Gastrocnemius medialis (tissue), 4 donors: ENCODE measurements around the gene PSMB3. TPM values are rescaled to one million over a fixed set of nuclear protein-coding genes. Genes with fewer than 3 reads are reported as not detected.

Experiments
- ATAC-seq, 2 donors: fragments of 150-250 bp; one replicate each; pipeline ENCODE4 v1.9.1; 2016
- DNase-seq, 2 donors: peaks; one replicate each; pipeline ENCODE4 v3.0.0-alpha.2; 2019
- H3K27ac ChIP-seq, 4 donors: fragments of 200-600 bp; sonication (generic); 1 replicate in 1 of 4; 2 replicates in 3 of 4; pipeline ENCODE4 v1.5.1; 2016 to 2018; ENCODE audit warnings: mild to moderate bottlenecking in 2 of 4, moderate library complexity in 1 of 4
- H3K27me3 ChIP-seq, 3 donors: fragments of 200-600 bp; sonication (generic) in 2 of 3; 1 replicate in 1 of 3; 2 replicates in 2 of 3; pipeline versions ENCODE4 v1.5.1 to v1.6.0; 2016 to 2019; ENCODE audit warnings: mild to moderate bottlenecking in 1 of 3, moderate library complexity in 1 of 3
- H3K36me3 ChIP-seq, 2 donors: fragments of 200-600 bp; sonication (generic) in 1 of 2; one replicate each; pipeline ENCODE4 v1.5.1; 2017 to 2018
- H3K4me1 ChIP-seq, 2 donors: fragments of 200-600 bp; sonication (generic) in 1 of 2; one replicate each; pipeline ENCODE4 v1.5.1; 2016 to 2017; ENCODE audit warnings: mild to moderate bottlenecking in 2 of 2
- H3K4me3 ChIP-seq, 4 donors: fragments of 200-600 bp; sonication (generic) in 3 of 4; 1 replicate in 1 of 4; 2 replicates in 3 of 4; pipeline ENCODE4 v1.5.1; 2016 to 2019; ENCODE audit warnings: mild to moderate bottlenecking in 2 of 4
- H3K9me3 ChIP-seq, 3 donors: fragments of 200-600 bp; sonication (generic) in 2 of 3; 1 replicate in 1 of 3; 2 replicates in 2 of 3; pipeline ENCODE4 v1.5.1; 2016 to 2019
- POLR2A ChIP-seq, 2 donors: fragments of 450-650 bp; IDR thresholded peaks; one replicate each; pipeline ENCODE4 v1.6.1; 2017; ENCODE audit warnings: antibody characterized with exemption in 2 of 2, mild to moderate bottlenecking in 2 of 2, moderate library complexity in 2 of 2
- in situ Hi-C, 4 donors: fragments of 200-750 bp; cut with MboI; loops; one replicate each; pipeline versions ENCODE4 v1.15.0 to v1.8.0; 2017; ENCODE audit warnings: low sequenced_read_pairs in 4 of 4
- intact Hi-C: fragments of 100-400 bp; cut with DNase I; formaldehyde crosslinking; loops from one replicate; pipeline ENCODE4 v1.15.1; 2023; ENCODE audit warnings: low total_unique reads
- total RNA-seq, 4 donors: library from RNA; depleted of rRNA; stranded (reverse); fragments of >200 nt; gene quantifications; one replicate each; pipeline versions ENCODE4 v1.1.0 to v1.2.3, GENCODE V29; 2016
- TF ChIP-seq, protein P1 (sequence below), 5 experiments: fragments of 450-650 bp in 3 of 5; fragments of 200-600 bp in 2 of 5; sonication (generic) in 2 of 5; IDR thresholded peaks in 4 of 5; conservative IDR thresholded peaks in 1 of 5; 1 replicate in 4 of 5; 2 replicates in 1 of 5; pipeline ENCODE4 v1.5.1; 2016 to 2019; ENCODE audit warnings: antibody characterized with exemption in 5 of 5, mild to moderate bottlenecking in 3 of 5, moderate library complexity in 3 of 5

PSMB3 gene
- total RNA-seq, 4 donors from 2014 or later = 211 to 334 (median 280) TPM

DNA sequence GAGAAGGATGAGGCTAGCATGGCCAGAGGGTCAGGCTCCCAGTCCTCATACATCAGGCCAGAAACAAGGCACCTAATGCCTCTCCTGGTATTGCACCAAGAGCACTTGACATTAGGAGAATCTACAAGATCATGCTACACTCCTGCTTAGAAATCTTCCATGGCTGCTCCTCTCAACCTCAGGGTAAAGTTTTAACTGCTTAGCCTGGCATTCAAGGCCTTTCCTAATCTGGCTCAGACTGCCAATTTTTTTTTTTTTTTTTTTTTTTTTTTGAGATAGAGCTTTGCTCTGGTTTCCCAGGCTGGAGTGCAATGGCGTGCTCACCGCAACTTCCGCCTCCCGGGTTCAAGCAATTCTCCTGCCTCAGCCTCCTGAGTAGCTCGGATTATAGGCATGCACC, 38.6 kb downstream of the PSMB3 start:
- ATAC-seq (no peak), DNase-seq (no peak)
- Histone ChIP-seq H3K27me3 (no peaks in the 10 kb centered on the region), H3K4me1 (peaks cover 5% of the 10 kb centered on the region in 2 donors), H3K36me3 (peaks cover 0 to 10% of the 10 kb centered on the region in 2 donors), H3K27ac (no peak overlapping the region), H3K9me3 (no peaks in the 10 kb centered on the region), H3K4me3 (no peak overlapping the region)
- in situ Hi-C loops (no loop called here), intact Hi-C loops (no loop called here)
- no peak for TF ChIP-seq POLR2A (IDR thresholded peaks at IDR 0.05)
- TF ChIP-seq, protein P1, sequence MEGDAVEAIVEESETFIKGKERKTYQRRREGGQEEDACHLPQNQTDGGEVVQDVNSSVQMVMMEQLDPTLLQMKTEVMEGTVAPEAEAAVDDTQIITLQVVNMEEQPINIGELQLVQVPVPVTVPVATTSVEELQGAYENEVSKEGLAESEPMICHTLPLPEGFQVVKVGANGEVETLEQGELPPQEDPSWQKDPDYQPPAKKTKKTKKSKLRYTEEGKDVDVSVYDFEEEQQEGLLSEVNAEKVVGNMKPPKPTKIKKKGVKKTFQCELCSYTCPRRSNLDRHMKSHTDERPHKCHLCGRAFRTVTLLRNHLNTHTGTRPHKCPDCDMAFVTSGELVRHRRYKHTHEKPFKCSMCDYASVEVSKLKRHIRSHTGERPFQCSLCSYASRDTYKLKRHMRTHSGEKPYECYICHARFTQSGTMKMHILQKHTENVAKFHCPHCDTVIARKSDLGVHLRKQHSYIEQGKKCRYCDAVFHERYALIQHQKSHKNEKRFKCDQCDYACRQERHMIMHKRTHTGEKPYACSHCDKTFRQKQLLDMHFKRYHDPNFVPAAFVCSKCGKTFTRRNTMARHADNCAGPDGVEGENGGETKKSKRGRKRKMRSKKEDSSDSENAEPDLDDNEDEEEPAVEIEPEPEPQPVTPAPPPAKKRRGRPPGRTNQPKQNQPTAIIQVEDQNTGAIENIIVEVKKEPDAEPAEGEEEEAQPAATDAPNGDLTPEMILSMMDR (IDR thresholded peaks at IDR 0.05 in 4 of 5, conservative IDR thresholded peaks at IDR 0.05 in 1 of 5) = no peak

DNA sequence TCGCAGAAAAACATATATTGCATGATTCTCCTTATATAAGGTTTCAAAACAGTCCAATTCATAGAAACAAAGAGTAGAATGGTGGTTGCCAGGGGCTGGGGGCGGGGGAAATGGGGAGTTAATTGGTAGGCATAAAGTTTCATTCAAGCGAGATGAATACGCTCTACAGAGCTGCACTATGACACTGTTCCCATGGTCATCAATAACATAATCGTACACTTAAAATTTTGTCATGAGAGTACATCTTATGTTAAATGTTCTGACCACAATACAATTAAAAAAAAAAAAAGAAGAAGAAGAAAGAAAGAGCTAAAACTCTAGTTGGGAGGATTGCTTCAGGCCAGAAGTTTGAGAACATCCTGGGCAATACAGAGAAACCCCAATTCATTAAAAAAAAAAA, 41.7 kb downstream of the PSMB3 start:
- Histone ChIP-seq H3K9me3 (no peaks in the 10 kb centered on the region), H3K27ac (no peak overlapping the region), H3K4me1 (peaks cover 29 to 31% of the 10 kb centered on the region in 2 donors), H3K36me3 (no peaks in the 10 kb centered on the region), H3K4me3 (no peak overlapping the region), H3K27me3 (no peaks in the 10 kb centered on the region)
- DNase-seq (no peak), ATAC-seq (no peak)
- in situ Hi-C loops (no loop called here), intact Hi-C loops (no loop called here)
- TF ChIP-seq POLR2A (IDR thresholded peaks at IDR 0.05) = no peak
- TF ChIP-seq, protein P1 (IDR thresholded peaks at IDR 0.05 in 4 of 5, conservative IDR thresholded peaks at IDR 0.05 in 1 of 5) = no peak

DNA sequence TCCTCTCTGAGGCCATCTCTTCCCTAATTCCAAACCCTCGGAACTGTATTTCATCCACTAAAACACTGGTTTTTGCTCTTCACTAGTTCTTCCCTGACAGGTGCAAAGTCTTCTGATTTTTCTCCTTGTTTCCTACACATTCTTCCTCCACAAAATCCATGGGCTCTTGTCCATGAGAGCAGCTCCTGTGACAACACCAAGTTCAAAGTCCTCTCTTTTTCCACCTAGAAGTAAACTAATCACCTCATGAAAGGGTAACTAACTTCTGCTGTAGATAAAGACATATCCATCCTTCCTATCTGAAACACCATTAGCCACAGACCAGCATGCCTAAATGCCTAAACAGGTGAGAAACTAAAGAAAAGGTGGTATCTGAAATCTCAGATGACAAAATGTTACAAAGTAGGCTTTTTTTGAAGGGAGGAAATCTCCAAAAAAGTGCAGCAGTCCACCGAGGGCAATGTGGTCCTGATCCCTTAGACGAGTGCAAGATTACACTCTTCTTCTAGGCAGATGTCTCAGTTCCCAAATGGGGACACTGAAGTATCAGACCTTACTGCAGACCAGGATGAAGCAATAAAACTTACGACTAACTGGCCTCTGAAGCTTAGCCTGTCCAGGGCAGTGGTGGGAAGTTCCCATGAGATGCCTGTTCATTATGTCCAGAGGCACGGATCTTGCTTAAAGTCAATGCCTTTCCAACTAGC, 44.1 kb downstream of the PSMB3 start:
- H3K4me1 ChIP-seq = peaks cover 34 to 37% of the 10 kb centered on the region in 2 donors
- DNase-seq = no peak
- intact Hi-C loops (loop anchor here (5.0 kb wide), 1 partner anchor 89 kb away; the partner anchor contains the start of gene MLLT6), in situ Hi-C loops (no loop called here)
- TF ChIP-seq, protein P1 (IDR thresholded peaks at IDR 0.05 in 4 of 5, conservative IDR thresholded peaks at IDR 0.05 in 1 of 5) = no peak
- no peak for TF ChIP-seq POLR2A (IDR thresholded peaks at IDR 0.05)
- H3K27ac ChIP-seq = peak overlapping the region; percentile 94 to 100 (median 100)
- peaks cover 0 to 7% of the 10 kb centered on the region in 2 donors for H3K36me3 ChIP-seq
- peak overlapping the region in 1 of 4 donors; percentile 27 for H3K4me3 ChIP-seq
- no peaks in the 10 kb centered on the region for H3K9me3 ChIP-seq
- no peak for ATAC-seq
- H3K27me3 ChIP-seq = no peaks in the 10 kb centered on the region

DNA sequence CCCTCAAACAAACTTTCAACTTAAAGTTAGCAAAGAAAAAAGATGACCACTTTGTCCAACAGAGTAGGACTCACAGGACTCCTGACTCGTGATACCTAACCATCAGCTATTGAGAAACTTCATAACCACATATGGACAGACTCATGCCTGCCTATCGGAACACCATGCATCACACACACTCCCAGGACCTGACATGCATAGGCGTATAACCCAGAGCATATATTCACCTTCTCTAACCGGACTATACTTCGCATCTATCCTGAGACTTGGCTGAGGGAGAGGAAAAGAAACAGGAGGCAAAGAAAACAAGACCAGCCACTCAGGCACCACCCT, 44.6 kb downstream of the PSMB3 start:
- Histone ChIP-seq H3K4me3 (peak overlapping the region in 2 of 4 donors; percentile 27 to 85), H3K4me1 (peaks cover 34 to 37% of the 10 kb centered on the region in 2 donors), H3K27ac (peak overlapping the region; percentile 94 to 100 (median 100)), H3K36me3 (peaks cover 0 to 12% of the 10 kb centered on the region in 2 donors), H3K27me3 (no peaks in the 10 kb centered on the region), H3K9me3 (no peaks in the 10 kb centered on the region)
- in situ Hi-C loops (no loop called here), intact Hi-C loops (loop anchor here (5.0 kb wide), 1 partner anchor 90 kb away; the partner anchor contains the start of gene MLLT6)
- TF ChIP-seq, protein P1 (IDR thresholded peaks at IDR 0.05 in 4 of 5, conservative IDR thresholded peaks at IDR 0.05 in 1 of 5) = no peak
- no peak for TF ChIP-seq POLR2A (IDR thresholded peaks at IDR 0.05)
- peak in 1 of 2 donors; percentile 2 for DNase-seq
- ATAC-seq = peak in 1 of 2 donors; percentile 20
